ENCODE results near the gene PPP4R2. TPM values are rescaled to one million over a fixed set of nuclear protein-coding genes. Genes with fewer than 3 reads are reported as not detected.

The PPP4R2 gene
- total and polyA plus RNA-seq, 9 of the 15 experiments (the other 6 are each of a cell fraction or from before 2014, with no cell fraction given): 11.0 to 49.6 (median 31.6) TPM

DNA sequence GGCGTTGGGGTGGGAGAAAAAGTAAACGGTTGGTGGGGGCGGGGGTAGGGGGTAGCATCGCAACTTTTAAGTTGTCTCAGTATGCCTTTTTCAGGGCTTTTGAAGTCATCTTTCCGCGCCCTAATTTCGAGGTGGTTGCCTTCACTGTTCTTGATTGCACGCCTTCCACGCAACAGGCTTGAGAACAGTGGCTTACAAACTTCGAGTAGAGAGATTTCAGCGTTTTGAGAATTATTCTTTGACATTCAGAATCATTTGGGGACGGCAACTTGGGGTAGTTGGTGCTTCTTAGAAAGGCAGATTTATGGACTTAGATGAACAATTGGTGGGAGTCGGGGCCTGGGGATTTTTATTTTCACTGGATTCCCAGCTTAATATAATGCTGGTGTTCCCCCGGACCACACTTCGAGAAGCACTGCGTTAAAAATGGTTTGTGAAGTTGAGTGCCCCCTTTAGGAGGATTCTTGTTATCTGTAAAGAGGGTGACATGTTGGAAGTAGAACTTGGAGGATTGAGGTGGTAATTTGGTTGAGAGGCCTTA, 880 bp downstream of the PPP4R2 start (continued):
- TF ChIP-seq ZBTB11 (CRISPR knock-in tag; IDR thresholded peaks at IDR 0.05) (0 out of 6 replicates have a peak, but pooled peaks of 1 of the 3 experiments have one; percentile 25), EP300 (IDR thresholded peaks at IDR 0.05; ENCODE audit: low read length) (no peak), POLR2H (tag; IDR thresholded peaks at IDR 0.05; ENCODE audit: low read depth) (no peak), NFRKB (IDR thresholded peaks at IDR 0.05; ENCODE audit: low read depth) (0 out of 2 replicates have a peak, but pooled peaks have one; percentile 9), KAT7 (CRISPR knock-in tag; IDR thresholded peaks at IDR 0.05; ENCODE audit: borderline replicate concordance) (peak; percentile 32; the same call in 1 of the 2 replicates), CXXC5 (CRISPR knock-in tag; IDR thresholded peaks at IDR 0.05) (peak; percentile 39), NBN (IDR thresholded peaks at IDR 0.05; ENCODE audit: low read depth) (no peak), PTRF (tag; IDR thresholded peaks at IDR 0.05) (no peak)
